Keratinocyte (primary cell): ENCODE results near the gene FOXN1.
A peak's percentile ranks its signal among the peaks of the same experiment; 100 is the strongest.

ENCODE experiments used
- CTCF ChIP-seq, 3 experiments: IDR thresholded peaks in 1 of 3; conservative IDR thresholded peaks in 1 of 3; optimal IDR thresholded peaks in 1 of 3; 2 replicates in 2 of 3; 3 replicates in 1 of 3; pipeline versions ENCODE3 to v1.5.1; 2011; ENCODE audit warnings: low read length in 3 of 3, mild to moderate bottlenecking in 3 of 3, moderate library complexity in 2 of 3, control low read depth in 1 of 3, inconsistent platforms in 1 of 3; ENCODE audit not compliant: insufficient read depth in 2 of 3; ENCODE audit errors: extremely low read depth in 1 of 3
- EZH2 ChIP-seq: IDR thresholded peaks from one replicate; pipeline ENCODE4 v1.6.1; 2012; ENCODE audit warnings: inconsistent platforms, mild to moderate bottlenecking, low read length, moderate library complexity

- TF ChIP-seq CTCF (optimal IDR thresholded peaks at IDR 0.05 in 1 of 3, IDR thresholded peaks at IDR 0.05 in 1 of 3, conservative IDR thresholded peaks at IDR 0.05 in 1 of 3; ENCODE audit: extremely low read depth in 1 of 3, insufficient read depth in 2 of 3, low read length in 3 of 3) (peak in 2 of 3 experiments; percentile 41 to 56), EZH2 (no peak)
Measured at GRCh38 chr17:28492352-28493310, 13.5 kb upstream of the FOXN1 start.
